Measurements from ENCODE around the gene RFX7. TPM values are rescaled to one million over a fixed set of nuclear protein-coding genes. Genes with fewer than 3 reads are reported as not detected.
A peak's percentile ranks its signal among the peaks of the same experiment; 100 is the strongest.

Gene RFX7
- total and polyA plus RNA-seq, 10 donors = 2.7 to 30.2 (median 20.9) TPM

- no peaks in the 10 kb centered on the region for H3K36me3 ChIP-seq
- DNase-seq = no peak
- TF ChIP-seq, protein P1, sequence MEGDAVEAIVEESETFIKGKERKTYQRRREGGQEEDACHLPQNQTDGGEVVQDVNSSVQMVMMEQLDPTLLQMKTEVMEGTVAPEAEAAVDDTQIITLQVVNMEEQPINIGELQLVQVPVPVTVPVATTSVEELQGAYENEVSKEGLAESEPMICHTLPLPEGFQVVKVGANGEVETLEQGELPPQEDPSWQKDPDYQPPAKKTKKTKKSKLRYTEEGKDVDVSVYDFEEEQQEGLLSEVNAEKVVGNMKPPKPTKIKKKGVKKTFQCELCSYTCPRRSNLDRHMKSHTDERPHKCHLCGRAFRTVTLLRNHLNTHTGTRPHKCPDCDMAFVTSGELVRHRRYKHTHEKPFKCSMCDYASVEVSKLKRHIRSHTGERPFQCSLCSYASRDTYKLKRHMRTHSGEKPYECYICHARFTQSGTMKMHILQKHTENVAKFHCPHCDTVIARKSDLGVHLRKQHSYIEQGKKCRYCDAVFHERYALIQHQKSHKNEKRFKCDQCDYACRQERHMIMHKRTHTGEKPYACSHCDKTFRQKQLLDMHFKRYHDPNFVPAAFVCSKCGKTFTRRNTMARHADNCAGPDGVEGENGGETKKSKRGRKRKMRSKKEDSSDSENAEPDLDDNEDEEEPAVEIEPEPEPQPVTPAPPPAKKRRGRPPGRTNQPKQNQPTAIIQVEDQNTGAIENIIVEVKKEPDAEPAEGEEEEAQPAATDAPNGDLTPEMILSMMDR (IDR thresholded peaks at IDR 0.05 in 8 of 11, conservative IDR thresholded peaks at IDR 0.05 in 3 of 11) = no peak
- no peak for TF ChIP-seq POLR2A (IDR thresholded peaks at IDR 0.05)
- TF ChIP-seq POLR2AphosphoS5 (IDR thresholded peaks at IDR 0.05) = no peak
- no peak overlapping the region for H3K27ac ChIP-seq
- H3K4me3 ChIP-seq = no peak overlapping the region
- no peaks in the 10 kb centered on the region for H3K27me3 ChIP-seq (replicated peaks in 1 of 7)
- peaks cover 0 to 9% (median 6%) of the 10 kb centered on the region in 8 donors for H3K9me3 ChIP-seq
- no peaks in the 10 kb centered on the region for H3K4me1 ChIP-seq
- intact Hi-C loops (cut with DNase I; ENCODE audit: low total_unique reads) = no loop called here
- WGBS, 5 donors = 85 to 92% (median 87%) methylated on average over 7 of the region's 7 CpGs
Observed at GRCh38 chr15:56056626-56057025, 187.1 kb downstream of the RFX7 start.

GRCh38 chr15:56053046-56053400 lies 190.7 kb downstream of the RFX7 start:
- intact Hi-C loops (cut with DNase I; ENCODE audit: low total_unique reads) = loop anchor here (5.0 kb wide), 1 partner anchor 406 kb away; no protein-coding TSS in a partner anchor
- H3K27ac ChIP-seq = no peak overlapping the region
- no peak overlapping the region for H3K4me3 ChIP-seq
- no peak for DNase-seq
- no peaks in the 10 kb centered on the region for H3K9me3 ChIP-seq
- H3K27me3 ChIP-seq (replicated peaks in 1 of 7) = no peaks in the 10 kb centered on the region
- TF ChIP-seq, protein P1 (IDR thresholded peaks at IDR 0.05 in 8 of 11, conservative IDR thresholded peaks at IDR 0.05 in 3 of 11) = no peak
- TF ChIP-seq POLR2AphosphoS5 (IDR thresholded peaks at IDR 0.05) = no peak
- no peak for TF ChIP-seq POLR2A (IDR thresholded peaks at IDR 0.05)
- no peaks in the 10 kb centered on the region for H3K36me3 ChIP-seq
- no peaks in the 10 kb centered on the region for H3K4me1 ChIP-seq

GRCh38 chr15:56052395-56053045 lies 191.2 kb downstream of the RFX7 start:
- WGBS, 5 donors = 6 to 16% (median 13%) methylated on average over 2 of the region's 2 CpGs
- H3K4me3 ChIP-seq = no peak overlapping the region
- no peaks in the 10 kb centered on the region for H3K36me3 ChIP-seq
- no peak for TF ChIP-seq POLR2A (IDR thresholded peaks at IDR 0.05)
- TF ChIP-seq, protein P1 (IDR thresholded peaks at IDR 0.05 in 8 of 11, conservative IDR thresholded peaks at IDR 0.05 in 3 of 11) = peak; percentile 27 to 72 (median 64)
- H3K4me1 ChIP-seq = no peaks in the 10 kb centered on the region
- H3K9me3 ChIP-seq = no peaks in the 10 kb centered on the region
- no peak overlapping the region for H3K27ac ChIP-seq
- DNase-seq = no peak
- no peaks in the 10 kb centered on the region for H3K27me3 ChIP-seq (replicated peaks in 1 of 7)
- intact Hi-C loops (cut with DNase I; ENCODE audit: low total_unique reads) = loop anchor here (5.0 kb wide), 1 partner anchor 405 kb away; no protein-coding TSS in a partner anchor

DNA sequence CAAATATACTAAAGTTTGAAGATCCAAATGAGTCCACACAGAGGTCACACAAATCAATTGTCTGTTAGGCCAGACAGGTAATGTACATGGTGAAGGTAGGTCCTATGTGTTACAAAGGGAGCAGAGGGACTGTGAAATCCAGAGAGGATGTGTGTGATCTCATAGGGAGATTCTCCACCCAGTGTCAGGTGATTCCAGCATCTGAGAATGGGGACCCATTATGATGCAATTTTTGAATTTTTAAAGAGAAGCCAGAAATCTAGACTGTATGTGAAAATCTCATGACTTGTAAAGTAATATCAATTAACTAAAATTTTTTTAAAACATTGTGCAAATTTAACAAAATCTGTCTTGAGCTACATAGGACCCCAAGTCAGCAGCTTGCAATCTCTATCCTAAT lies 192.0 kb downstream of the RFX7 start:
- TF ChIP-seq, protein P1 (IDR thresholded peaks at IDR 0.05 in 8 of 11, conservative IDR thresholded peaks at IDR 0.05 in 3 of 11) = no peak
- no peak for TF ChIP-seq POLR2AphosphoS5 (IDR thresholded peaks at IDR 0.05)
- no peak for TF ChIP-seq POLR2A (IDR thresholded peaks at IDR 0.05)
- intact Hi-C loops (cut with DNase I; ENCODE audit: low total_unique reads) = loop anchor here (5.0 kb wide), 1 partner anchor 404 kb away; no protein-coding TSS in a partner anchor
- no peaks in the 10 kb centered on the region for H3K9me3 ChIP-seq
- no peak overlapping the region for H3K27ac ChIP-seq
- no peak for DNase-seq
- H3K27me3 ChIP-seq (replicated peaks in 1 of 7) = no peaks in the 10 kb centered on the region
- H3K4me1 ChIP-seq = no peaks in the 10 kb centered on the region
- H3K36me3 ChIP-seq = no peaks in the 10 kb centered on the region
- no peak overlapping the region for H3K4me3 ChIP-seq

Data from spleen (tissue), 11 donors.